BLaER1 treated with 17β-estradiol and CSF1 and Interleukin-3, amounts not matched to agents 10 nM and 100 nM (cell line): ENCODE results near the gene NOD1.
"Not testable (repeated sequence)": the region's sequence is repeated elsewhere in the genome, so short reads cannot be mapped to it uniquely, and the experiment has no call there.

Source experiments
- H3K27ac ChIP-seq, 11 experiments: shearing (Covaris generic); formaldehyde crosslinking; 2 replicates each; pipeline ENCODE4 v1.8.1; 2022
- H3K27me3 ChIP-seq, 11 experiments: shearing (Covaris generic); formaldehyde crosslinking; 2 replicates each; pipeline ENCODE4 v1.8.1; 2022
- H3K36me3 ChIP-seq, 11 experiments: shearing (Covaris generic); formaldehyde crosslinking; 2 replicates each; pipeline ENCODE4 v1.8.1; 2022
- H3K4me1 ChIP-seq, 10 experiments: shearing (Covaris generic); formaldehyde crosslinking; 2 replicates each; pipeline ENCODE4 v1.8.1; 2022
- H3K4me2 ChIP-seq, 11 experiments: shearing (Covaris generic); formaldehyde crosslinking; 2 replicates each; pipeline ENCODE4 v1.8.1; 2022
- H3K4me3 ChIP-seq, 10 experiments: shearing (Covaris generic); formaldehyde crosslinking; 2 replicates each; pipeline ENCODE4 v1.8.1; 2022
- H3K9ac ChIP-seq, 11 experiments: shearing (Covaris generic); formaldehyde crosslinking; 2 replicates each; pipeline ENCODE4 v1.8.1; 2022
- H3K9me3 ChIP-seq, 11 experiments: shearing (Covaris generic); formaldehyde crosslinking; replicated peaks in 1 of 11; 2 replicates each; pipeline ENCODE4 v1.8.1; 2022
- H4K20me1 ChIP-seq, 11 experiments: shearing (Covaris generic); formaldehyde crosslinking; 2 replicates each; pipeline ENCODE4 v1.8.1; 2022
- Cebpa-rat ChIP-seq, 11 experiments: shearing (Covaris generic); IDR thresholded peaks; 2 replicates each; pipeline ENCODE4 v1.8.1; 2022

NOD1 gene

GRCh38 chr7:30487371-30487770, 8.8 kb upstream of the NOD1 start:
- H3K36me3 ChIP-seq: peaks cover 0 to 6% (median 0%) of the 10 kb centered on the region in 11 experiments; a peak in 1 of 22 replicates
- TF ChIP-seq Cebpa-rat (IDR thresholded peaks at IDR 0.05): no peak
- no peak overlapping the region for H3K4me3 ChIP-seq
- no peaks in the 10 kb centered on the region for H3K4me1 ChIP-seq
- no peaks in the 10 kb centered on the region for H4K20me1 ChIP-seq
- no peak overlapping the region for H3K4me2 ChIP-seq
- H3K9ac ChIP-seq: no peak overlapping the region
- no peaks in the 10 kb centered on the region for H3K27me3 ChIP-seq
- H3K9me3 ChIP-seq: peaks cover 21 to 27% (median 23%) of the 10 kb centered on the region in 11 experiments
- no peak overlapping the region for H3K27ac ChIP-seq

GRCh38 chr7:30485667-30486066, 7.1 kb upstream of the NOD1 start:
- TF ChIP-seq Cebpa-rat (IDR thresholded peaks at IDR 0.05): no peak
- no peak overlapping the region for H3K4me3 ChIP-seq
- H3K9ac ChIP-seq: no peak overlapping the region
- H3K4me1 ChIP-seq: no peaks in the 10 kb centered on the region
- no peak overlapping the region for H3K27ac ChIP-seq
- H3K36me3 ChIP-seq: peaks cover 0 to 4% (median 0%) of the 10 kb centered on the region in 11 experiments; a peak in 1 of 22 replicates
- no peaks in the 10 kb centered on the region for H3K27me3 ChIP-seq
- no peaks in the 10 kb centered on the region for H4K20me1 ChIP-seq
- no peak overlapping the region for H3K4me2 ChIP-seq
- H3K9me3 ChIP-seq: peaks cover 4 to 10% (median 6%) of the 10 kb centered on the region in 11 experiments; a peak in 20 of 22 replicates

- not testable (repeated sequence) for H3K9me3 ChIP-seq, H3K4me3 ChIP-seq, H4K20me1 ChIP-seq, H3K36me3 ChIP-seq, H3K27ac ChIP-seq, H3K27me3 ChIP-seq, H3K9ac ChIP-seq, H3K4me2 ChIP-seq
- peaks cover 18 to 33% (median 29%) of the 10 kb centered on the region in 10 experiments for H3K4me1 ChIP-seq
Observed at GRCh38 chr7:30481416-30481815, 2.8 kb upstream of the NOD1 start.

GRCh38 chr7:30479202-30480120, 877 bp upstream of the NOD1 start:
- Histone ChIP-seq H3K4me3 (peak overlapping the region; percentile 62 to 82 (median 72)), H3K9ac (peak overlapping the region; percentile 76 to 89 (median 84)), H4K20me1 (peaks cover 0 to 9% (median 0%) of the 10 kb centered on the region in 11 experiments; a peak in 4 of 22 replicates), H3K36me3 (no peaks in the 10 kb centered on the region), H3K9me3 (no peaks in the 10 kb centered on the region), H3K4me2 (peak overlapping the region; percentile 81 to 96 (median 91)), H3K27ac (peak overlapping the region; percentile 36 to 86 (median 81); a peak in 20 of 22 replicates), H3K27me3 (no peaks in the 10 kb centered on the region), H3K4me1 (peaks cover 38 to 53% (median 48%) of the 10 kb centered on the region in 10 experiments)
- TF ChIP-seq Cebpa-rat (IDR thresholded peaks at IDR 0.05): no peak

GRCh38 chr7:30476459-30477145, 2.0 kb downstream of the NOD1 start:
- Histone ChIP-seq H3K36me3 (peaks cover 0 to 8% (median 0%) of the 10 kb centered on the region in 11 experiments; a peak in 1 of 22 replicates), H3K4me1 (peaks cover 60 to 79% (median 73%) of the 10 kb centered on the region in 10 experiments), H3K4me2 (peak overlapping the region; percentile 81 to 96 (median 91)), H3K9ac (peak overlapping the region in 2 of 11 experiments; percentile 35 to 86; a peak in 2 of 22 replicates), H4K20me1 (peaks cover 0 to 17% (median under 1%) of the 10 kb centered on the region in 11 experiments; a peak in 8 of 22 replicates), H3K4me3 (no peak overlapping the region), H3K27ac (no peak overlapping the region), H3K9me3 (peaks cover 0 to 8% (median 0%) of the 10 kb centered on the region in 11 experiments; a peak in 1 of 22 replicates), H3K27me3 (no peaks in the 10 kb centered on the region)
- TF ChIP-seq Cebpa-rat (IDR thresholded peaks at IDR 0.05): no peak

- peaks cover 0 to 27% (median 6%) of the 10 kb centered on the region in 11 experiments; a peak in 9 of 22 replicates for H4K20me1 ChIP-seq
- H3K36me3 ChIP-seq: peaks cover 0 to 8% (median 0%) of the 10 kb centered on the region in 11 experiments; a peak in 1 of 22 replicates
- no peak overlapping the region; a peak in 1 of 22 replicates for H3K9ac ChIP-seq
- 0 out of 22 replicates have a peak overlapping the region, but pooled peaks of 2 of the 11 experiments have one; percentile 4 to 6 for H3K27ac ChIP-seq
- no peaks in the 10 kb centered on the region for H3K27me3 ChIP-seq
- H3K4me3 ChIP-seq: no peak overlapping the region
- H3K4me1 ChIP-seq: peaks cover 70 to 89% (median 84%) of the 10 kb centered on the region in 10 experiments
- no peak for TF ChIP-seq Cebpa-rat (IDR thresholded peaks at IDR 0.05)
- peak overlapping the region; percentile 24 to 96 (median 90) for H3K4me2 ChIP-seq
- H3K9me3 ChIP-seq: peaks cover 0 to 8% (median 0%) of the 10 kb centered on the region in 11 experiments; a peak in 1 of 22 replicates
Observed at GRCh38 chr7:30475580-30475979, 3.0 kb downstream of the NOD1 start.

- TF ChIP-seq Cebpa-rat (IDR thresholded peaks at IDR 0.05): no peak
- peaks cover 0 to 8% (median 0%) of the 10 kb centered on the region in 11 experiments; a peak in 2 of 22 replicates for H3K36me3 ChIP-seq
- no peak overlapping the region for H3K4me3 ChIP-seq
- peak overlapping the region; percentile 24 to 96 (median 90) for H3K4me2 ChIP-seq
- H3K27ac ChIP-seq: 0 out of 22 replicates have a peak overlapping the region, but pooled peaks of 1 of the 11 experiments have one; percentile 6
- H4K20me1 ChIP-seq: peaks cover 0 to 27% (median 6%) of the 10 kb centered on the region in 11 experiments; a peak in 9 of 22 replicates
- peaks cover 0 to 8% (median 0%) of the 10 kb centered on the region in 11 experiments; a peak in 1 of 22 replicates for H3K9me3 ChIP-seq
- peak overlapping the region in 1 of 11 experiments; percentile 12; a peak in 1 of 22 replicates for H3K9ac ChIP-seq
- no peaks in the 10 kb centered on the region for H3K27me3 ChIP-seq
- peaks cover 71 to 93% (median 88%) of the 10 kb centered on the region in 10 experiments for H3K4me1 ChIP-seq
Observed at GRCh38 chr7:30474893-30475292, 3.7 kb downstream of the NOD1 start.

DNA sequence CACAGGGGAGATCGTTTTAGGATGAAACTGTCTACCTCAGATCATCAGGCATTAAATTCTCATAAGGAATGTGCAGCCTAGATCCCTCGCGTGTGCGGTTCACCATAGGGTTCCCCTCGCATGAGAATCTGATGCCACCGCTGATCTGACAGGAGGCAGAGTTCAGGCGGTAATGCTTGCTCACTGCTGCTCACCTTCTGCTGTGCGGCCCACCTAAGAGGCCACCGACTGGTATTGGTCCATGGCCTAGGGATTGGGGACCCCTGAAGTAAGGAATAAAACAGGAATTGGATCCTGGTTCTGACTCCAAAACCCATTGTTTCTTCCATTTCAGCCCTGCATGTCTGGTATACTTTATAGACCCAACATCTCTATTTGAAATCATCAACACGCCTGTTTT, 4.1 kb downstream of the NOD1 start:
- H4K20me1 ChIP-seq: peaks cover 0 to 27% (median 6%) of the 10 kb centered on the region in 11 experiments; a peak in 9 of 22 replicates
- no peak for TF ChIP-seq Cebpa-rat (IDR thresholded peaks at IDR 0.05)
- H3K27me3 ChIP-seq: no peaks in the 10 kb centered on the region
- H3K9ac ChIP-seq: no peak overlapping the region
- H3K9me3 ChIP-seq: peaks cover 0 to 8% (median 0%) of the 10 kb centered on the region in 11 experiments; a peak in 1 of 22 replicates
- no peak overlapping the region for H3K4me3 ChIP-seq
- peaks cover 0 to 12% (median 0%) of the 10 kb centered on the region in 11 experiments; a peak in 3 of 22 replicates for H3K36me3 ChIP-seq
- peak overlapping the region; percentile 24 to 96 (median 90); a peak in 20 of 22 replicates for H3K4me2 ChIP-seq
- H3K27ac ChIP-seq: no peak overlapping the region
- peaks cover 71 to 89% (median 86%) of the 10 kb centered on the region in 10 experiments for H3K4me1 ChIP-seq
